ENCODE data around the gene HNRNPUL1.
"Not testable (repeated sequence)": the region's sequence is repeated elsewhere in the genome, so short reads cannot be mapped to it uniquely, and the experiment has no call there.

HNRNPUL1 gene

DNA sequence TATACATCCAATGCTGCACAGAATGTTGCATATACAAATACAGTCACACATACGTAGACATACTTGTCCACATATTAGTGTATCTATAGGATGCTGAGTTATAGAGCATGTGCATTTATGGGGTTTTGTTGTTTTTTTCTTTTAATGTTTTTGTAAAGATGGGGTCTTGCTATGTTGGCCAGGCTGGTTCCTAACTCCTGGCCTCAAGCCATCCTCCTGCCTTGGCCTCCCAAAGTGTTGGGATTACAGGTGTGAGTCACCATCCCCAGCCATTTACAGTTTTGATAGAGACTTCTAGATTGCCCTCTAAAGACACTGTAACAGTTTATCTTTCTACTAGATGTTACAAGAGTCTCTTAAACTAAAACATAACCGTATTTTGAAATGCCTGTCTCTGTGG, 14.3 kb downstream of the HNRNPUL1 start:
- DNase-seq (ENCODE audit: low spot score): no peak

DNA sequence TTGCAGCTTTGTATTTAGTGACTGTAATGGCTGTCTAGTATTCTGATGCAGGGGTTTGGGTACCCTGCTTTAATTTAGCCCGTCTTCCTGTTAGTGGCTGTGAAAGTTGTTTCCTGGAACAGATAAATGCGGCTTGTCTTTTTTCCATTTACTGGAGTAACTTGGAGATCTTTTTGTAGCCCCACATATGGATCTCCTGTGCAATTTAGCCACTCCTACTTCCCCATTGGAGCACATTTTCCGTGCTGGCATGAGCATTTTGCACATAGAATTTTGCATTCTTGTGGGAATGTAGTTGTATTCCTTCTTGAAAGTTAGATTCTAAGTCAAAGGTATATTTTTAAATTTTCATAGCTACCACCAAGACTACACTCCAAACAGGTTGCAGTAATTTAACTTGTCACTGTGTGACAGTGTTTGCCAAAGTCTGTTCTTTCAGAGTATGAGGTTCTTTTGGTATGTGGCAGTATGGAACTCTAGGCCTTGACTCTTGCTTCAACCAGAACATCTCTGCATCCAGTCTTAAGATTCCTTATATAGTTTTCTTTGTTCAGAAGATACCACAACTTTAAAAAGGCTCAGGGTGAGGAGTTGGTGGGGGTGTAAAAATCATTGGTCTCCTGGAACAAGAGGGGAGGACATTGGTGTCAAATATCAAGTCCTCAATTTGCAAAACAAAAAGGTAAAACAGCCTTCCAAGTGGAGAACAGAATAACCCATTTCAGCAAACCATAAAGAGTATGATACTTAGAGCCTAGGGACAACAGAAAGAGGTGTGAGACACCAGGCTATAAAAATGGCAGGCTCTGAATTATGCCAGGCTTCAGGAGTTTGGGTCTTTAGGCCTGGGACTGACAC, 24.7 kb downstream of the HNRNPUL1 start:
- no peak for DNase-seq (ENCODE audit: low spot score)

DNA sequence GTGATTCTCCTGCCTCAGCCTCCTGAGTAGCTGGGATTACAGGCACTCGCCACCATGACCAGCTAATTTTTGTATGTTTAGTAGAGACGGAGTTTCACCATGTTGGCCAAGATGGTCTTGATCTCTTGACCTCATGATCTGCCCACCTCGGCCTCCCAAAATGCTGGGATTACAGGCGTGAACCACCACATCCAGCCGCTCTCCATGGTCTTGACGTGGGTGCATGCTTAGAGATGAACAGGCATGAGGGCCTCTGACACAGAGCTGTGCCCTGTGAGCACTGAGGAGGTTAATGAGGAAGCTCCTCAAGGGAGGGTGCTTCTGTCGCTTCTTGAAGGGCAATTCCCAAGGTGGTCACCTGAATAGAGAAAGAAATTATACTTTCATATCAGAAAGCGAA, 25.6 kb downstream of the HNRNPUL1 start:
- not testable (repeated sequence) for DNase-seq (ENCODE audit: low spot score)

- no peak for DNase-seq (ENCODE audit: low spot score)
Observed at GRCh38 chr19:41294393-41294792, 30.2 kb downstream of the HNRNPUL1 start.

- DNase-seq (ENCODE audit: low spot score): no peak
Observed at GRCh38 chr19:41295499-41295898, 31.3 kb downstream of the HNRNPUL1 start.

- DNase-seq (ENCODE audit: low spot score): no peak
Observed at GRCh38 chr19:41296433-41296871, 32.3 kb downstream of the HNRNPUL1 start.

DNA sequence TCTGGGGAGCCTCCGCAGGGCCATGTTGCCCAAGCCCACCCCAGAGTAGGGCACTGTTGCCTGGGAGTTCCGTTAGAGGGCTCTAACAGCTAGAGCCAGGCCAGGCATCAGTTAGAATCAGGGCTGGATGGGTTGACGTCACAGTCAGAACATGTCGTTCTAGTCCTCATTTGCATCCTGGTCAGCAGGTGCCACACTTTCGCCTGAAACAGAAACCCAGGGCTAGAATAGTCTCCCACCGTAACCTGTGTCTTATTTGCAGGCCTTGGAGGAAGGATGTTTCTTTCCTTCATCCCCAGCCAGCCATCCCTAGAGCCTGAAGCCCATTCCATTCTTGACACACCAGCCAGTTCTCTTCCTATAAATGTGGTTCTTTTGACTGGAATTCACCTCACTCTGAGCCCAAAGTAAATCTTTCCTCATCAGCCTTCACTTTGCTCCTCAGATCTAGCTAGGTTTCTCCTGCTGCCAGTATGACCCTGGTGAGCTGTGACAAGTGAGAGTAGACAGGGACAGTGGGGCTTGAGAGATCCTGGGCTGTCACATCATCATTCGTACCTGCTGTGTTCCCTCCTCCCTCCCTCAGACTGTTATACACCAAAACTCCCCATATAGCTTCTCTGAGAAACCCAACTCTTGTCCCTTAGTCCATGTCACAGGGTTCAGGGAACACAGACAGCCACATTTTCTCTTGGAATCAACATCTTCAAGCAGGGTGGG, 33.6 kb downstream of the HNRNPUL1 start:
- DNase-seq (ENCODE audit: low spot score): no peak

GRCh38 chr19:41298348-41298964, 34.3 kb downstream of the HNRNPUL1 start:
- DNase-seq (ENCODE audit: low spot score): no peak

- no peak for DNase-seq (ENCODE audit: low spot score)
Observed at GRCh38 chr19:41299046-41299754, 35.0 kb downstream of the HNRNPUL1 start.

- DNase-seq (ENCODE audit: low spot score): no peak
Observed at GRCh38 chr19:41299755-41300089, 35.5 kb downstream of the HNRNPUL1 start.

- DNase-seq (ENCODE audit: low spot score): no peak
Observed at GRCh38 chr19:41300555-41300954, 36.4 kb downstream of the HNRNPUL1 start.

- no peak for DNase-seq (ENCODE audit: low spot score)
Observed at GRCh38 chr19:41302624-41303351, 38.6 kb downstream of the HNRNPUL1 start.

DNA sequence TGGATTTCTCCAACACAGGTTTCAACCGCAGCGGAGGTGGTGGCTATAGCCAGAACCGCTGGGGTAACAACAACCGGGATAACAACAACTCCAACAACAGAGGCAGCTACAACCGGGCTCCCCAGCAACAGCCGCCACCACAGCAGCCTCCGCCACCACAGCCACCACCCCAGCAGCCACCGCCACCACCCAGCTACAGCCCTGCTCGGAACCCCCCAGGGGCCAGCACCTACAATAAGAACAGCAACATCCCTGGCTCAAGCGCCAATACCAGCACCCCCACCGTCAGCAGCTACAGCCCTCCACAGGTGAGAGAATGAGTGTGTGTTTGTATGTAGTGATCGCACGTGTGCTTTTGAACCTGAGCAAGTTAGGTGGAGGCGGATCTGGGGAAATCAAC, 39.8 kb downstream of the HNRNPUL1 start:
- no peak for DNase-seq (ENCODE audit: low spot score)

- DNase-seq (ENCODE audit: low spot score): no peak
Observed at GRCh38 chr19:41304706-41305483, 40.7 kb downstream of the HNRNPUL1 start.

- DNase-seq (ENCODE audit: low spot score): no peak
Observed at GRCh38 chr19:41305927-41306793, 42.0 kb downstream of the HNRNPUL1 start.

DNA sequence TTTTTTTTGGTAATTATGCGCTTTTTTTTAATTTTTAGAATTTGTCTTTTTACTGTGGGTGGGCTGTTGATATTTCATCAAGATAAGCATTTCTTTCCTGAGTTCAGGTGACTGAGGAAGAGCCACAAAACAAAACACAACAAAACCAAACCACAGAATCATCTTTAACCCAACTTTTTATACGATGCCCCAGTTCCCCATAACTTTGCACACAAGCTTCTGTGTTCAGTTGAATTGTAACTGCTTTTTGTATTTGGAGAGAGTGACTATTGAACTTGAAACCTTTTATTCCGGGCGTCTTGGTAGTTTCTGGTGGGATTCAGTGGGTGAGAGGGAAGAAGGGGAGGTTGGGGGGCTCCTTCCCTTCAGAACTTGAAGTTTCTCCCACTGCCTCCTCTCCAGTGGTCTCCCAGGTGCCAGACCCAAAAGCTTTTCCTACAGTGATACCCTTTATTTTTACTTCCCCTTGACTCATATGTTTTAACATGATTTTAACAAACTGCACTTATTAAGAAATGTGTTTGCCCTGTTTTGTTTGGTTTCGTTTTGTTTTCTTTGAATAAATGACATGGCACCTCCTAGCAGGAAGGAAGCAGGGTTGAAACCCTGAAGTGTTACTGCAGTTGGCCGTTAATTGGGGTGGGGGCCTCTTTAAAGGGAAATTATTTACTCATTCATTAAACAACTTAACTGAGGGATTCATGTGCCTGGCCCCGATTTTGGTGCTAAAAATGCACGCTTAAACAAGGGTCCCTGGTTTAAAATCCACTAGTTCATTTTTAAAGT, 43.1 kb downstream of the HNRNPUL1 start:
- no peak for DNase-seq (ENCODE audit: low spot score)

- no peak for DNase-seq (ENCODE audit: low spot score)
Observed at GRCh38 chr19:41307954-41308449, 43.8 kb downstream of the HNRNPUL1 start.

DNA sequence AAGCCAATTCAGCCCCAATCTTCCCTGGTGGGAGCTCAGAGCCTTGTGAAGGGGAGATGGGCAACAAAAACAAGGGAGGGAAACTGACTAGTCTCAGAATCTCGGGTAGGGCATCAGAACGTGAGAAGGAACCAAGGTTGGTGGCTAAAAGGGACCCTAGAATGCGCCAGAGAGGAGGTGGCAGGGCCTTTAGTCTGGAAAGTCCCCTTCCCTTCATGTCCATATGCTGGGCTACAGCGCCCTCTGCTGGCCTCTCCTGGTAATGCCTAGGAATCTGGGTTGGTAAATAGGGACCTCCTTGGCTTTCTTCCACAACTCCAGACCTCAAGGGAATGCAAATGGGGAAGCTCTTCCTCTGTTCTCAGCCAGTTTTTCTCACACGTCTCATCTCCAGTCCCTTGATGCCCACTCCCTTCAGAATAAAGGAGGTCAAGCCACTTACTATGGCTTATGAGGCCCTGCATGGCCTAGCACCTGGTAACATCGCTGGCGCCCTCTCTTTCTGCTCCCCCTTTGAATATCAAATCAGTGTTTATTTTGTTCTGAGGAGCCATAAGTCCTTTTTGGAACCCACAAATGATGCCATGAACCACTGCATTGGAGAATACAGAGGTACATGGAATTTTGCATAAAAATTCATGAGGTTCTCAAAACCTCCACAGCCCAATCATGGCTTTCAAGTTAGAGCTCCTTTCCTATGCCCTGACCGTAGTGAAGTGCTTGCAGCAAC, 44.4 kb downstream of the HNRNPUL1 start:
- peak; percentile 85 for DNase-seq (ENCODE audit: low spot score)
